ENCODE results near the gene TLE5.

The TLE5 gene

DNA sequence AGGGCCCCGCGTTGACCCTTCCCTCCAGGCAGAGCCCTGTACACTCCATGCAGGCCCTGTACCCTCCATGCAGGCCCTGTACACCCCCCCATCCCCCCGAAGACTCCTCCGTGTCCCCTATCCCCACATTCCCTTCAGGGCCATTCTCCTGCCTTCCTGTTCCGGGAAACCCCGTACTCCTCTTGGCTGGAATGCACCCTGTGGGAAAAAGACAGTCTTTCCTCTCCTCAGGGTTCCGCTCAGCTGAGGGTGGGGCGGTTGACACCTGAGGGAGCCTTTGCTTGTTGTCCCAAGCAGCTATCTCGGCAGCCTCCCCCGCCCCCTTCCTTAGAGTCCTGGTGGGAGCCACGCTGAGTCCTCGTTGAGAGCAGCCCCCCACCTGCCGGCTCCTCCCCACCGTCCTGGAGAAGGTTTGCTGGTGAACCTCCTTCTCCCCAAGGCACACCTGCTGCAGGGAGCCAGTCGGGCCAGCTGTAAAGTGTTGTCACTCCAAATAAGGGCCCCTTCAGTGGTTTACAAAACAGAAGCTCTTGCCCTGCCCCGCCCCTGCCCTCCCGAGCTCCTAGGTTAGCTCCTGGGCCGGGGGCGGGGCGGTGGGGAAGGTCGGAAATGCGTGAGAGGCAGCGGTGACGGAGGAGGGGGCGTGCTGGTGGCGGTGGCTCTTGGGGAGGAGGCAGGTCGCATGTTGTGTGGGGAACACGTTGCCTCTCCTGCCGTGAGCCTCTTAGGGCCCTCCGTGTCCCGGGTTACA lies 33.3 kb upstream of the TLE5 start:
- peak; percentile 20 for DNase-seq

DNA sequence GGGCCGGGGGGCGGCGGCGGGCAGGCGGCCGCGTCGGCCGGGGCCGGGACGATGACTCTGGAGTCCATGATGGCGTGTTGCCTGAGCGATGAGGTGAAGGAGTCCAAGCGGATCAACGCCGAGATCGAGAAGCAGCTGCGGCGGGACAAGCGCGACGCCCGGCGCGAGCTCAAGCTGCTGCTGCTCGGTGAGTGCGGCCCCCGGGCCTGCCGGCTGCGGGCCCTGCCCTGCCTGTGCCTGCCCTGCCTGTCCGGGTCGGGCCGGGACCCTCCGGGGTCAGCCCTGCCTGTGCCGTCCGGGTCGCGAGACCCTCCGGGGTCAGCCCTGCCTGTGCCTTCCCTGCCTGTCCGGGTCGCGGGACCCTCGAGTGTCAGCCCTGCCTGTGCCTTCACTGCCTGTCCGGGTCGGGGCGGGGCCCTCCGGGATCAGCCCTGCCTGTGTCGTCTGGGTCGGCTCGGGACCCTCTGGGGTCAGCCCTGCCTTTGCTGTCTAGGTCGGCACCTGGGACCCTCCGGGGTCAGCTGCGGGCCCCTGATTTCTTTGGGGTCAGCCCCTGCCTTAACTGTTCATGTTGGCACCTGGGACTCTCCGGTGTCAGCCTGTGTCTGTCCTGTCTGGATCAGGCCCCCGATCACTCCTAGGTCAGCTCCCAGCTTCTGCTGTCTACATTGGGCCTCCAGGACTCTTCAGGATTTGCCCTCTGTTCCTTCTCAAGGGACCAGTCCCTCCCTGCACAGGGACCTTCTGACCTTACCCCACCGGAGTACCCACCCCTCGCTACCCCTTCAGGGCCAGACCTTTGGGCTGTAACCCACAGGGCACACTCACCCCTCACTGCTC lies 32.5 kb upstream of the TLE5 start:
- DNase-seq: peak; percentile 73

DNA sequence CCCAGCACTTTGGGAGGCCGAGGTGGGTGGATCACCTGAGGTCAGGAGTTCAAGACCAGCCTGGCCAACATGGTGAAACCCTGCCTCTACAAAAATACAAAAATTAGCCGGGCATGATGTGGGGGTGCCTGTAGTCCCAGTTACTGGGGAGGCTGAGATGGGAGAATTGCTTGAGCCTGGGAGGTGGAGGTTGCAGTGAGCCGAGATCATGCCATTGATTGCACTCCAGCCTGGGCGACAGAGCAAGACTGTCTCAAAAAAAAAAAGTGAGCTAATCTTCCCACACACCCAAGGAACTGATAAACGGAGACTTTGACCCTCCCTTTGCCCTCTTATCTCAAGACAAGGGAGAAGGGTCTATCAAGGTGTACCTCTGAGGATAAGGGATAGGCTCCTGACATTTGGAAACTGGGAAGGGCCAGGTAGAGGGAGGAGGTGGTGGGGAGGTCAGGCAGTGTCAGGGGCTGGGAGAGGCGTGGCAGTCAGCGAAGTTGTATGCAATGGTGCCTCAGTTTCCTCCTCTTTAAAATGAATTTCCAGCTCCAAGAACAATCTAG lies 27.1 kb upstream of the TLE5 start:
- peak; percentile 51 for DNase-seq

GRCh38 chr19:3087769-3088168 lies 25.5 kb upstream of the TLE5 start:
- DNase-seq: no peak

DNA sequence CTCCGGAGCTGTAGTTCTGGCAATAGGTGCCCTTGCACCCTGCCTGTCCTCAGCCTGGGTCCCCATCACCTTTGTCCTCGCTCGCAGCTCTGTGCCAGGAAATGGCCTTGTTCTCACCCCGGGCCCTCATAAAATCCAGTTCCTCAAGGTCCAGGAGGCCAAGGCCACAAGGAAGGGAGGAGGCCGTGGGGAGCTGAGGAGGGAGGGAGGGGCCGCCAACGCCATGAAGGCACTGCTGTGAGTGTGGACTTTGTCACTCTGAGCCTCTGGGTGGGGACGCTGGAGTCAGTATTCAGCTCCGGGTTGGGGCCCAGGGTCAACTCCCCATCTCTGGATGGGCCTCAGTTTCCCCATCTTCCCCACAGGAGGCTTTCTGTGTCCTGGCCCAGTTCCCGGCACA lies 22.6 kb upstream of the TLE5 start:
- no peak for DNase-seq

- DNase-seq: no peak
Measured at GRCh38 chr19:3083964-3084363, 21.7 kb upstream of the TLE5 start.

GRCh38 chr19:3082331-3082730 lies 20.0 kb upstream of the TLE5 start:
- DNase-seq: no peak

- DNase-seq: no peak
Measured at GRCh38 chr19:3080286-3080685, 18.0 kb upstream of the TLE5 start.

DNA sequence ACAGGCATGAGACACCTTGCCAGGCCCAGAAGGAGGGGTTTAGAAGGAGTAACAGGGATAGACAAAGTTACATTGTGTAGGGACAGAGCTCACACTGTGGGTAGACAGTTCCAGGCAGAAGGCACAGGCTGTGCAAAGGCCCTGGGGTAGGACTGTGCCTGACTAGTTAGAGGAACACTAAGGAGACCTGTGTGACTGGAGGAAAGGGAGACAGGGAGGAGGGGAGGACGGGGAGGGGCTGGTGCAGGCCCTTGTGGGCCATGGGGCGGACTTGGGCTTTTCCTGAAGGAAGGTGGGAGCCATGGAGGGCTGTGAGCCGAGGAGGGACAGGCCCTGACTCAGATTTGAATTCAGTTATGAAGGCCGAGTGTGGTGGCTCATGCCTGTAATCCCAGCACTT lies 17.3 kb upstream of the TLE5 start:
- DNase-seq: no peak

GRCh38 chr19:3075605-3076431 lies 13.5 kb upstream of the TLE5 start:
- DNase-seq: peak; percentile 55

DNA sequence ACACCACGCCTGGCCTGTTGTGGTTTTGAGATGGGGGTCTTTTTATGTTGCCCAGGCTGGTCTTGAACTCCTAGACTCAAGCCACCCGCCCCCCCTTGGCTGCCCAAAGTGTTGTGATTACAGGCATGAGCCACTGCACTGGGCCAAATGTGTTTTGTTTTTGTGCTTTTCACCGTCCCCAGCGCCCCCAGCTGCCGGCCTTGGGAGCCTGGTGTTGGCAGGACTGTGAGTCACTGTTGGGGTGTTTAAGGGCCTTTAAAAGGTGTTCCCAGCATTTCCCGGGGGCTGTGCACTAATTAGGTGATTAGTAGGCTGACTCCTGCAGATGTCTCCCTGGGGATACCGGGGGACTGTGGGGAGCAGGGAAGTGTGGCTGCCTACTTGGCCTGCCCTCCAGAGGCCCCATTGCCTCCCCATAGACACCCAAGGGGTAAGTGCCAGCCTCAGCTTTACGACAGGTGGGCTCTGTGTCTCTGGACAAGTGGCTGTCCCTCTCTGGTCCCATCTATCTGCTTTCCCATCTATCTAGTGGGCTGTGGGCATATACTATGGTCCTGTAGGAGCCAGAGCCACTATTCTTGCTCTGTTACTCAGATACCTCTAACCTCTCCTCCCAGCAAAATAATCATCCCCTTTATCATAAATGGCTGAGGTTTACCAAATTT lies 11.8 kb upstream of the TLE5 start:
- no peak for DNase-seq

DNA sequence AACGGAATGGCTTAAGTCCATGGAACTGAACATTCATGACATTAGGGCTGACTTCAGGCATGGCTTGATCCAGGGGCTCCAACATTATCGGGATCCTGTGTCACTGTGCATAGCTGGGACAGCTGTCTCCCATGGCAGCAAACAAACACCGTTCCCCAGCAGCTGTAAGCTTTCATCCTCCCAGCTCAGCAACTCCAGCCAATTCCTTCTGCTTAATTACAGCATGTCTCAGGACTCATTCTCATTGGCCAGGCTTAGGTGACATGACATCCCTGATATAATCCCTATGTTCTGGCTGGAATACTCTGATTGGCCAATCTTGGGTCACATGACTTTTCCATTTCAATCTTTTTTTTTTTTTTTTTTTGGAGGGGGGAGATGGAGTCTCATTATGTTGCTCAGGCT lies 10.9 kb upstream of the TLE5 start:
- peak; percentile 54 for DNase-seq

- DNase-seq: no peak
Measured at GRCh38 chr19:3071768-3072167, 9.5 kb upstream of the TLE5 start.

GRCh38 chr19:3068071-3068470 lies 5.8 kb upstream of the TLE5 start:
- DNase-seq: no peak

GRCh38 chr19:3067563-3067962 lies 5.3 kb upstream of the TLE5 start:
- DNase-seq: no peak

GRCh38 chr19:3066482-3067049 lies 4.3 kb upstream of the TLE5 start:
- DNase-seq: no peak

- DNase-seq: no peak
Measured at GRCh38 chr19:3065675-3066357, 3.5 kb upstream of the TLE5 start.

- no peak for DNase-seq
Measured at GRCh38 chr19:3064011-3064330, 1.7 kb upstream of the TLE5 start.

- DNase-seq: peak; percentile 80
Measured at GRCh38 chr19:3061182-3062161, 823 bp downstream of the TLE5 start.

DNA sequence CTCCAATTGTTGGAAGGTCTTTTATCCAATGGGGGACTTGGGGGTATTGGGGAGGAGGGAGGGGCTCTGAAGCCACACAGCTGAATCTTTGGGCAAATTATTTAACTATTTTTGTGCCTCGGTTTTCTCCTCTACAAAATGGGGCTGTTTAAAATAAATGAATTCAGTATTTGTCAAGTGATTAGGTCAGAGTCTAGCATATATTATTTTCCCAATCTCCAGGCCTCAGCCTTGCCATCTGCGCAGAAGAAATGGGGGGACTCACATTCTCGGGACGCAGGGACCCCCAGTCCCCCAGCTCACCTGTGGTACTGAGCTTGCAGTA lies 1.5 kb downstream of the TLE5 start:
- no peak for DNase-seq

- no peak for DNase-seq
Measured at GRCh38 chr19:3059653-3060052, 2.6 kb downstream of the TLE5 start.
